GM12878 (cell line): Measurements from ENCODE around the gene MYO10. TPM values are rescaled to one million over a fixed set of nuclear protein-coding genes. Genes with fewer than 3 reads are reported as not detected.

Experiments
- ATAC-seq: fragments of 200-7000 bp; cut with Tn5 transposase; 3 replicates; pipeline ENCODE4 v1.9.1; 2020; ENCODE audit warnings: mild to moderate bottlenecking, moderate library complexity
- BruUV-seq: library from RNA; stranded (reverse); fragments of 400-500 nt; replicated peaks from 2 replicates; lab custom pipeline; 2021; lab: Mats Ljungman, UMichigan
- CTCF ChIA-PET: fragments of 300-600 bp; sonication (Branson Sonifier 250); formaldehyde crosslinking; extraction: SDS; loops from one replicate; lab custom pipeline; 2021; ENCODE audit warnings: inconsistent platforms; lab: Yijun Ruan, JAX
- POLR2A ChIA-PET: fragments of 350-600 bp; formaldehyde crosslinking; extraction: SDS; loops from one replicate; lab custom pipeline; 2021; ENCODE audit warnings: inconsistent platforms; lab: Charles Lee
- RAD21 ChIA-PET: fragments of 300-600 bp; sonication (Branson Sonifier 250); formaldehyde crosslinking; loops from one replicate; lab custom pipeline; 2023; ENCODE audit warnings: antibody characterized with exemption; ENCODE audit not compliant: unreplicated experiment; lab: Charles Lee
- SMC1A ChIA-PET: fragments of 300-600 bp; sonication (Branson Sonifier 250); formaldehyde crosslinking; loops from one replicate; lab custom pipeline; 2023; ENCODE audit not compliant: unreplicated experiment, uncharacterized antibody; lab: Charles Lee
- DNase-seq: peaks from one replicate; pipeline ENCODE4 v3.0.0-alpha.2; 2011; ENCODE audit warnings: low read depth, low spot score
- FAIRE-seq: peaks from 3 replicates; lab custom pipeline; 2011; peaks lifted over from hg19 to GRCh38; lab: Jason Lieb, UNC
- H2AFZ ChIP-seq: 2 replicates; pipeline ENCODE4 v1.6.0; 2011; ENCODE audit warnings: low read depth, low read length, control low read depth; ENCODE audit not compliant: control insufficient read depth
- H3K27ac ChIP-seq: 2 replicates; pipeline ENCODE4 v1.5.1; 2011; ENCODE audit warnings: control low read depth; ENCODE audit not compliant: control insufficient read depth, insufficient read depth
- H3K27me3 ChIP-seq, 2 experiments: replicated peaks in 1 of 2; 2 replicates each; pipeline versions ENCODE4 v1.6.0 to v1.6.1; 2011; ENCODE audit warnings: low read length in 1 of 2; ENCODE audit not compliant: control insufficient read depth in 2 of 2, insufficient read depth in 2 of 2
- H3K36me3 ChIP-seq, 2 experiments: 2 replicates each; pipeline ENCODE4 v1.5.1; 2011; ENCODE audit warnings: low read length in 1 of 2; ENCODE audit not compliant: control insufficient read depth in 2 of 2, insufficient read depth in 2 of 2
- H3K4me1 ChIP-seq: 2 replicates; pipeline ENCODE4 v1.6.1; 2011; ENCODE audit warnings: mild to moderate bottlenecking, low read length, moderate library complexity, mixed read lengths; ENCODE audit not compliant: control insufficient read depth, insufficient read depth
- H3K4me2 ChIP-seq: 2 replicates; pipeline ENCODE4 v1.6.0; 2011; ENCODE audit warnings: control low read depth; ENCODE audit not compliant: control insufficient read depth, insufficient read depth
- H3K4me3 ChIP-seq: fragments of 200-600 bp; sonication (generic); 2 replicates; pipeline ENCODE4 v1.5.1; 2016
- H3K79me2 ChIP-seq: 2 replicates; pipeline ENCODE4 v1.6.0; 2011; ENCODE audit warnings: low read length; ENCODE audit not compliant: control insufficient read depth, insufficient read depth
- H3K9ac ChIP-seq: 2 replicates; pipeline ENCODE4 v1.8.0; 2011; ENCODE audit warnings: low read length, control low read depth, mixed read lengths; ENCODE audit not compliant: control insufficient read depth, insufficient read depth
- H3K9me3 ChIP-seq: replicated peaks from 3 replicates; pipeline ENCODE4 v1.5.1; 2011; ENCODE audit warnings: mild to moderate bottlenecking, low read length; ENCODE audit not compliant: control insufficient read depth, insufficient read depth
- H4K20me1 ChIP-seq: 2 replicates; pipeline ENCODE4 v1.6.0; 2011; ENCODE audit not compliant: control insufficient read depth, insufficient read depth
- ASH2L ChIP-seq: fragments of 300-600, 200-600 bp; sonication (generic); IDR thresholded peaks from 2 replicates; pipeline ENCODE4 v1.6.1; 2017; ENCODE audit warnings: low read depth, mild to moderate bottlenecking, borderline replicate concordance
- EED ChIP-seq: sonication (generic); IDR thresholded peaks from 2 replicates; pipeline ENCODE4 v1.6.1; 2016; ENCODE audit warnings: antibody characterized with exemption, low read depth
- MYC ChIP-seq: IDR thresholded peaks from 2 replicates; pipeline ENCODE4 v1.6.1; 2011; ENCODE audit warnings: mild to moderate bottlenecking, low read length, moderate library complexity, inconsistent platforms; ENCODE audit not compliant: insufficient read depth, insufficient replicate concordance, insufficient read length, severe bottlenecking
- NFIC ChIP-seq: IDR thresholded peaks from 2 replicates; pipeline ENCODE4 v1.6.1; 2012; ENCODE audit warnings: low read depth, mild to moderate bottlenecking, inconsistent platforms, low read length, moderate library complexity
- NRF1 ChIP-seq: conservative IDR thresholded peaks from 2 replicates; pipeline ENCODE4 v1.6.1; 2011; ENCODE audit warnings: mild to moderate bottlenecking, low read depth, low read length, improper control_type of control experiment
- RUNX3 ChIP-seq: IDR thresholded peaks from 2 replicates; pipeline ENCODE4 v1.6.1; 2012; ENCODE audit warnings: low read length, inconsistent platforms
- SIX5 ChIP-seq: IDR thresholded peaks from 2 replicates; pipeline ENCODE4 v1.6.1; 2011; ENCODE audit warnings: mild to moderate bottlenecking, low read depth, low read length, moderate library complexity; ENCODE audit not compliant: severe bottlenecking
- TBL1XR1 ChIP-seq: IDR thresholded peaks from 2 replicates; pipeline ENCODE4 v1.6.1; 2012; ENCODE audit warnings: low read depth, low read length, improper control_type of control experiment
- ZNF217 ChIP-seq: fragments of 450-650 bp; IDR thresholded peaks from 2 replicates; pipeline ENCODE4 v1.6.1; 2017; ENCODE audit warnings: antibody characterized with exemption, mild to moderate bottlenecking
- WGBS: methylation state at CpG from one replicate; pipeline ENCODE4 v1.1.6; 2016; ENCODE audit warnings: low lambda C conversion rate; ENCODE audit not compliant: insufficient replicate concordance, insufficient coverage; ENCODE audit errors: missing lambda C conversion rate; 5-methylcytosine and 5-hydroxymethylcytosine counted together
- in situ Hi-C: fragments of 300-500 bp; cut with MboI; formaldehyde crosslinking; loops from 9 replicates; pipeline ENCODE4 v1.14.3; 2018; ENCODE audit warnings: mixed read lengths
- intact Hi-C: fragments of 100-400 bp; cut with micrococcal nuclease; formaldehyde crosslinking; loops from one replicate; pipeline ENCODE4 v1.14.2; 2022; ENCODE audit not compliant: unreplicated experiment
- polyA plus RNA-seq, 11 experiments: library from polyadenylated mRNA; depleted of rRNA in 4 of 11; unstranded in 6 of 11; stranded (reverse) in 5 of 11; fragments of >200 nt; fragmentation: Nextera tagmentation in 4 of 11; fragmentation: Illumina TruSeq in 1 of 11; extraction: Ambion mirVana in 4 of 11; extraction: Trizol in 1 of 11; gene quantifications; 1 replicate in 1 of 11; 2 replicates in 10 of 11; pipeline versions ENCODE4 v1.2.1 to v1.2.3, GENCODE V29; 2011 to 2016; ENCODE audit warnings: inconsistent platforms in 2 of 11, missing spikeins in 2 of 11, low read depth in 1 of 11
- total RNA-seq, 4 experiments: library from RNA; depleted of rRNA in 3 of 4; stranded (reverse); fragments of >200 nt in 3 of 4; fragmentation: Illumina TruSeq in 1 of 4; extraction: Trizol in 1 of 4; gene quantifications; 2 replicates each; pipeline versions ENCODE4 v1.2.1 to v1.2.3, GENCODE V29; 2013 to 2021
- TF ChIP-seq, protein P1 (sequence below): IDR thresholded peaks from 2 replicates; pipeline ENCODE4 v1.6.1; 2011; ENCODE audit warnings: mild to moderate bottlenecking, low read depth, low read length, moderate library complexity; ENCODE audit not compliant: insufficient replicate concordance
- TF ChIP-seq, protein P2 (sequence below), 3 experiments: IDR thresholded peaks in 2 of 3; conservative IDR thresholded peaks in 1 of 3; 2 replicates each; pipeline ENCODE4 v1.5.1; 2011; ENCODE audit warnings: low read depth in 3 of 3, low read length in 3 of 3, mild to moderate bottlenecking in 3 of 3, control low read depth in 2 of 3, moderate library complexity in 2 of 3, inconsistent platforms in 1 of 3, mixed read lengths in 1 of 3; ENCODE audit not compliant: control insufficient read depth in 2 of 3, insufficient read depth in 1 of 3; ENCODE audit errors: extremely low read depth in 1 of 3
- TF ChIP-seq, protein P3 (sequence below): fragments of 150-350 bp; IDR thresholded peaks from 2 replicates; pipeline ENCODE4 v1.6.1; 2014; ENCODE audit warnings: mild to moderate bottlenecking, low read depth, low read length

Gene MYO10
- total and polyA plus RNA-seq, 10 of the 15 experiments (the other 5 are each of a cell fraction or from before 2014, with no cell fraction given): 0.02 to 0.77 (median 0.17) TPM

DNA sequence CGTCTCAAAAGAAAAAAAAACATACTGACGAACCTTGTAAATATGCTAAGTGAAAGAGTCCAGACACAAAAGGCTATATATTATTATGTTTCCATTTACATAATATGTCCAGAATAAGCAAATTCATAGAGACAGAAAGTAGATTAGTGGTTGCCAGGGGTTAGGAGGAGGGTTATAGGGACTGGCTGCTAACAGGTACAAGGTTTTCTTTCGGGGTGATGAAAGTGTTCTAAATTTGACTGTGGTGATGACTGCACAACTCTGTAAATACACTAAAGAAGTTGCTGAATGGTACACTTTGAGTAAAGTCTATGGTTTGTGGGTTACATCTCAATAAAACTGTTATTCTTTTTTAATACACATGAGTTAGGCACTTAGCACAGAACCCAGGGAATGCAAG, 98.8 kb downstream of the MYO10 start:
- FAIRE-seq (no peak), ATAC-seq (peak; percentile 70), DNase-seq (no peak)
- Histone ChIP-seq H3K27me3 (no peaks in the 10 kb centered on the region), H3K4me1 (no peaks in the 10 kb centered on the region), H3K36me3 (no peaks in the 10 kb centered on the region), H4K20me1 (no peaks in the 10 kb centered on the region), H3K27ac (no peak overlapping the region), H3K4me3 (no peak overlapping the region), H2AFZ (no peak overlapping the region), H3K79me2 (no peaks in the 10 kb centered on the region), H3K9ac (no peak overlapping the region), H3K4me2 (no peak overlapping the region), H3K9me3 (no peaks in the 10 kb centered on the region)
- 16% methylated on average over 3 of the region's 3 CpGs for WGBS
- intact Hi-C loops: no loop called here
- ChIA-PET SMC1A (no interaction called here), RAD21 (no interaction called here), CTCF (no interaction called here), POLR2A (no interaction called here)
- TF ChIP-seq, protein P1, sequence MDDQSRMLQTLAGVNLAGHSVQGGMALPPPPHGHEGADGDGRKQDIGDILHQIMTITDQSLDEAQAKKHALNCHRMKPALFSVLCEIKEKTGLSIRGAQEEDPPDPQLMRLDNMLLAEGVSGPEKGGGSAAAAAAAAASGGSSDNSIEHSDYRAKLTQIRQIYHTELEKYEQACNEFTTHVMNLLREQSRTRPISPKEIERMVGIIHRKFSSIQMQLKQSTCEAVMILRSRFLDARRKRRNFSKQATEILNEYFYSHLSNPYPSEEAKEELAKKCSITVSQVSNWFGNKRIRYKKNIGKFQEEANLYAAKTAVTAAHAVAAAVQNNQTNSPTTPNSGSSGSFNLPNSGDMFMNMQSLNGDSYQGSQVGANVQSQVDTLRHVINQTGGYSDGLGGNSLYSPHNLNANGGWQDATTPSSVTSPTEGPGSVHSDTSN: no peak
- TF ChIP-seq SIX5 (no peak), NFIC (no peak), MYC (no peak), ZNF217 (no peak), NRF1 (no peak), RUNX3 (no peak), ASH2L (no peak), EED (no peak), TBL1XR1 (no peak)
- TF ChIP-seq, protein P2, sequence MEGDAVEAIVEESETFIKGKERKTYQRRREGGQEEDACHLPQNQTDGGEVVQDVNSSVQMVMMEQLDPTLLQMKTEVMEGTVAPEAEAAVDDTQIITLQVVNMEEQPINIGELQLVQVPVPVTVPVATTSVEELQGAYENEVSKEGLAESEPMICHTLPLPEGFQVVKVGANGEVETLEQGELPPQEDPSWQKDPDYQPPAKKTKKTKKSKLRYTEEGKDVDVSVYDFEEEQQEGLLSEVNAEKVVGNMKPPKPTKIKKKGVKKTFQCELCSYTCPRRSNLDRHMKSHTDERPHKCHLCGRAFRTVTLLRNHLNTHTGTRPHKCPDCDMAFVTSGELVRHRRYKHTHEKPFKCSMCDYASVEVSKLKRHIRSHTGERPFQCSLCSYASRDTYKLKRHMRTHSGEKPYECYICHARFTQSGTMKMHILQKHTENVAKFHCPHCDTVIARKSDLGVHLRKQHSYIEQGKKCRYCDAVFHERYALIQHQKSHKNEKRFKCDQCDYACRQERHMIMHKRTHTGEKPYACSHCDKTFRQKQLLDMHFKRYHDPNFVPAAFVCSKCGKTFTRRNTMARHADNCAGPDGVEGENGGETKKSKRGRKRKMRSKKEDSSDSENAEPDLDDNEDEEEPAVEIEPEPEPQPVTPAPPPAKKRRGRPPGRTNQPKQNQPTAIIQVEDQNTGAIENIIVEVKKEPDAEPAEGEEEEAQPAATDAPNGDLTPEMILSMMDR (IDR thresholded peaks at IDR 0.05 in 2 of 3, conservative IDR thresholded peaks at IDR 0.05 in 1 of 3; ENCODE audit: control insufficient read depth in 2 of 3, extremely low read depth in 1 of 3, insufficient read depth in 1 of 3, low read depth in 3 of 3, low read length in 3 of 3): no peak
- TF ChIP-seq, protein P3, sequence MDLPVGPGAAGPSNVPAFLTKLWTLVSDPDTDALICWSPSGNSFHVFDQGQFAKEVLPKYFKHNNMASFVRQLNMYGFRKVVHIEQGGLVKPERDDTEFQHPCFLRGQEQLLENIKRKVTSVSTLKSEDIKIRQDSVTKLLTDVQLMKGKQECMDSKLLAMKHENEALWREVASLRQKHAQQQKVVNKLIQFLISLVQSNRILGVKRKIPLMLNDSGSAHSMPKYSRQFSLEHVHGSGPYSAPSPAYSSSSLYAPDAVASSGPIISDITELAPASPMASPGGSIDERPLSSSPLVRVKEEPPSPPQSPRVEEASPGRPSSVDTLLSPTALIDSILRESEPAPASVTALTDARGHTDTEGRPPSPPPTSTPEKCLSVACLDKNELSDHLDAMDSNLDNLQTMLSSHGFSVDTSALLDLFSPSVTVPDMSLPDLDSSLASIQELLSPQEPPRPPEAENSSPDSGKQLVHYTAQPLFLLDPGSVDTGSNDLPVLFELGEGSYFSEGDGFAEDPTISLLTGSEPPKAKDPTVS: no peak
- no TSS peak for BruUV-seq
- in situ Hi-C loops: no loop called here
